PFSK-1 (cell line): ENCODE data around the gene PIRT.

Experiments
- POLR2AphosphoS5 ChIP-seq: IDR thresholded peaks from 2 replicates; pipeline ENCODE4 v1.6.1; 2012; ENCODE audit warnings: low read depth, mild to moderate bottlenecking, control low read depth, low read length, moderate library complexity
- REST ChIP-seq, 2 experiments: IDR thresholded peaks; 2 replicates each; pipeline versions ENCODE4 v1.6.1 to v1.8.0; 2011 to 2012; ENCODE audit warnings: low read depth in 2 of 2, low read length in 2 of 2, control low read depth in 1 of 2, inconsistent platforms in 1 of 2, mild to moderate bottlenecking in 1 of 2, moderate library complexity in 1 of 2; ENCODE audit not compliant: insufficient read depth in 1 of 2
- SIN3A ChIP-seq: IDR thresholded peaks from 2 replicates; pipeline ENCODE4 v1.6.1; 2012; ENCODE audit warnings: mild to moderate bottlenecking, low read length, moderate library complexity, borderline replicate concordance; ENCODE audit not compliant: insufficient read depth

DNA sequence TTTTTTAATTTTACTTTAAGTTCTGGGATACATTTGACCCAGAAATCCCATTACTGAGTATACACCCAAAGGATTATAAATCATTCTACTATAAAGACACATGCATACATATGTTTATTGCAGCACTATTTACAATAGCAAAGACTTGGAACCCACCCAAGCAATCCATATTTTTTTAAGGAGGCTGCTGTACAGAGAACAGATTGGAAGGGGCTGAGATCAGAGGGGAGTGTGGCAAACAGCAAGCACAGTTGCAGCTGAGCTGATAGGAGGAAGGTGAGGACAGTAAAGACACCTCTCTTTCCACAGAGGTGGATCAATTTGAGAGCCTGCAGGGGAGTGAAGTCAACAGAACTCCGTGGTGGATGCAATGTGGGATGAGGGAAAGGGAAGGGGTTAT, 23.8 kb downstream of the PIRT start:
- TF ChIP-seq SIN3A, result no peak
- no peak for TF ChIP-seq REST (IDR thresholded peaks at IDR 0.05; ENCODE audit: insufficient read depth in 1 of 2, low read depth in 2 of 2, low read length in 2 of 2)
- TF ChIP-seq POLR2AphosphoS5, result no peak
